ENCODE results near the gene RIMS1. TPM values are rescaled to one million over a fixed set of nuclear protein-coding genes. Genes with fewer than 3 reads are reported as not detected.
"Not testable (repeated sequence)": the region's sequence is repeated elsewhere in the genome, so short reads cannot be mapped to it uniquely, and the experiment has no call there.

The RIMS1 gene
- total RNA-seq, 1 donor from 2014 or later = not detected

DNA sequence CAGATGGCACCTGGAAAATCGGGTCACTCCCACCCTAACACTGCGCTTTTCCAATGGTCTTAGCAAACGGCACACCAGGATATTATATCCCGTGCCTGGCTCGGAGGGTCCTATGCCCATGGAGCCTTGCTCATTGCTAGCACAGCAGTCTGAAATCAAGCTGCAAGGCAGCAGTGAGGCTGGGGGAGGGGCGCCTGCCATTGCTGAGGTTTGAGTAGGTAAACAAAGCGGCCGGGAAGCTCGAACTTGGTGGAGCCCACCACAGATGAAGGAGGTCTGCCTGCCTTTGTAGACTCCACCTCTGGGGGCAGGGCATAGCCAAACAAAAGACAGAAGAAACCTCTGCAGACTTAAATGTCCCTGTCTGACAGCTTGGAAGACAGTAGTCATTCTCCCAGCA, 120.2 kb downstream of the RIMS1 start:
- H3K36me3 Mint-ChIP-seq (ENCODE audit: low read depth); H3K4me1 Mint-ChIP-seq (ENCODE audit: low read depth); H3K9me3 Mint-ChIP-seq; H3K4me3 Mint-ChIP-seq (ENCODE audit: low read depth); H3K27ac Mint-ChIP-seq; intact Hi-C loops (cut with micrococcal nuclease); DNase-seq (ENCODE audit: low spot score); H3K27me3 Mint-ChIP-seq (ENCODE audit: low read depth): not testable (repeated sequence)

DNA sequence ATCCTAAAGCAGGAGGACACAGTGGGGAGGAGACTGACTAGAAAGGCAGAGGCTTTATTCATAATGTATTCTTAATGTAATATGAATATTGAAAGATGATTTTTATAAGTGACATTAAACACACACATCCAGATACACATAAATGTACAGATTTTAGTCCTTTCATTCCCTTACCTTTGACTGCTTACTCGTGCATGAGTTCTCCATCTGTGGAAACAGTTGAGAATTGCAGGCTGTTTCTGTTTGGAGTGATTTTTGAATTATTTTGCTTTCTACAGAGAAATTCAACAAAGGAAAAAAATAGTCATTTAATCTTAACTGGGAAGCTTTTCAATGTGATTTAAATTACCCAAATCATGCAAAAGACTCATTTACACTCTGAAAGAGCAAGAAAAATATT, 136.5 kb downstream of the RIMS1 start:
- no peaks in the 10 kb centered on the region for H3K36me3 Mint-ChIP-seq (ENCODE audit: low read depth)
- H3K9me3 Mint-ChIP-seq = no peaks in the 10 kb centered on the region
- no peak overlapping the region for H3K27ac Mint-ChIP-seq
- H3K4me1 Mint-ChIP-seq (ENCODE audit: low read depth) = no peaks in the 10 kb centered on the region
- H3K4me3 Mint-ChIP-seq (ENCODE audit: low read depth) = no peak overlapping the region
- no peaks in the 10 kb centered on the region for H3K27me3 Mint-ChIP-seq (ENCODE audit: low read depth)
- no peak for DNase-seq (ENCODE audit: low spot score)
- intact Hi-C loops (cut with micrococcal nuclease) = no loop called here

DNA sequence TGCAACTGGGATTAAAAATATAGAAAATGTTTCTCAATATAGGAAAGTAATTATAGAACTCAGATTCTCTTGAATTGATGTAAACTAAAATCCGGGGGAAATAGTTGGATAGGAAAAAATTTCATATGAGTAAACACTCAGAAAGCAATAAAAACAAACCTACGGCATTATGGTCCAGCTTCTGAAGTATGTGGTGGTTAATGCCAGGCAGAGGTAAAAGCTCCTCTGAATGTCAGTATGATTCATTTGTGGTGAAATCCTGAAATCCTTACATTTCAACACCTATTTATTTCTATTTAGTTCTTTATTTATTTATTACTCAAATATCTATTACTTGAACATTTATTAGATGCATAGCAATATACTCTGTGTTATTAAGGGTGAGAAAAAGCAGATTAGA, 145.1 kb downstream of the RIMS1 start:
- Mint-ChIP-seq H3K9me3 (no peaks in the 10 kb centered on the region), H3K4me3 (ENCODE audit: low read depth) (no peak overlapping the region), H3K36me3 (ENCODE audit: low read depth) (no peaks in the 10 kb centered on the region), H3K4me1 (ENCODE audit: low read depth) (no peaks in the 10 kb centered on the region), H3K27ac (no peak overlapping the region), H3K27me3 (ENCODE audit: low read depth) (no peaks in the 10 kb centered on the region)
- no peak for DNase-seq (ENCODE audit: low spot score)
- intact Hi-C loops (cut with micrococcal nuclease) = no loop called here

DNA sequence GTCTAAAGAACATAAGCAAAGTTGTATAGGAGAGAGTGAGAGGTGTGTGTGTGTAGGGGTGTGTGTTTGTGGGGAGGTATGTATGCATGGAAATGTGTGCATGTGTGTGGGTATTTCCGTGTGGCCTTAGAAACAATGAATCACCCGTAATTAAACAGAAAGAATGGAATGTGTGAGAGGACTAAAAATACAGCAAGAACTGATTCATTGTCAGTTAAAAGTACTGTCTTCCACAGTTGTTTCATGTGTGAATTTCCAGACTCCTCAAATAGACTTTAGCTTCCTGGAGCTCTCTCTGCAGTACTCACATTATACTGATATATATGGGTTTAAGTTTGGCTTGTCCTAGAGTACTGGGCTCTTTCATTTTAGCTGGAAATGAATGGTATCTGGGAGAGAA, 145.7 kb downstream of the RIMS1 start:
- Mint-ChIP-seq H3K27me3 (ENCODE audit: low read depth) (no peaks in the 10 kb centered on the region), H3K9me3 (no peaks in the 10 kb centered on the region), H3K4me3 (ENCODE audit: low read depth) (no peak overlapping the region), H3K4me1 (ENCODE audit: low read depth) (no peaks in the 10 kb centered on the region), H3K27ac (no peak overlapping the region), H3K36me3 (ENCODE audit: low read depth) (no peaks in the 10 kb centered on the region)
- intact Hi-C loops (cut with micrococcal nuclease) = no loop called here
- no peak for DNase-seq (ENCODE audit: low spot score)

DNA sequence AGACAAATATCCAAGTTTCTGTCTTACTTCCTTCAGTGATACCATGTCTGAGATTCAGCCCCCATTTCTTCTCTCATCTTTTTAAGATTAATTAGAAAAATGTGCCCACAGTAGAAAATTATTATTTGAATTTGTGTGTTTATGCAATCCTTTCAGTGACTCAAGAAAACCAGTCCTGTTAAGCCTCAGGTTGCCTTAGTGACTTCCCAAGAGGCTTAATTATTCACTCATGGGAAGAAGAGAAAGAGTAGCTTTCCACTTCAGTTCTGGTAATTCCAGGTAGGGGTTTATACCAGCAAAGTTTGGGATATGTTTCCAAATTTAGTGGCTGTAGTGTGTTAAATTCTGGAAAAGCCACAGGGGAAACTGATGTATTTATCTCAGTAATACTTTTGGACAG, 149.1 kb downstream of the RIMS1 start:
- DNase-seq (ENCODE audit: low spot score) = no peak
- Mint-ChIP-seq H3K36me3 (ENCODE audit: low read depth) (no peaks in the 10 kb centered on the region), H3K4me3 (ENCODE audit: low read depth) (no peak overlapping the region), H3K27me3 (ENCODE audit: low read depth) (no peaks in the 10 kb centered on the region), H3K9me3 (no peaks in the 10 kb centered on the region), H3K27ac (no peak overlapping the region), H3K4me1 (ENCODE audit: low read depth) (no peaks in the 10 kb centered on the region)
- intact Hi-C loops (cut with micrococcal nuclease) = no loop called here

DNA sequence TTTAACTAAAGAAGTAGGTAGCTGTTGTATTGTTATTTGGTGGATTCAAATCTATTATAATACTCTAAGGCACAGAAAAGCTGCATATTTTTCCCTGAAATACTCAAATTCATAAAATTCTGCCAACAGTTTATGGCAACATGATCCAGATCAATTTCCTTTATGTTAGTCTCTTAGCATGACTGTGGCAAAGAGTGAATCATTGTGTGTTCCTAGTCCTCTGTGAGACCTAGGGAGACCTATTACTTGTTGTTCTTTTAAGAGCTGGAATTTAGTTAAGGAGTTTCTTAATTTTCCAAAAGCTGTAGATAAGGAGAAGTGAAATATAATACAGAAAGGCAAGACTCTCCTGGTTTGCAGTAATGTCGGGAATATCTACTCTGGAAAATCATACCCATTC, 149.6 kb downstream of the RIMS1 start:
- Mint-ChIP-seq H3K9me3 (no peaks in the 10 kb centered on the region), H3K4me3 (ENCODE audit: low read depth) (no peak overlapping the region), H3K4me1 (ENCODE audit: low read depth) (no peaks in the 10 kb centered on the region), H3K36me3 (ENCODE audit: low read depth) (no peaks in the 10 kb centered on the region), H3K27ac (no peak overlapping the region), H3K27me3 (ENCODE audit: low read depth) (no peaks in the 10 kb centered on the region)
- no peak for DNase-seq (ENCODE audit: low spot score)
- intact Hi-C loops (cut with micrococcal nuclease) = no loop called here

DNA sequence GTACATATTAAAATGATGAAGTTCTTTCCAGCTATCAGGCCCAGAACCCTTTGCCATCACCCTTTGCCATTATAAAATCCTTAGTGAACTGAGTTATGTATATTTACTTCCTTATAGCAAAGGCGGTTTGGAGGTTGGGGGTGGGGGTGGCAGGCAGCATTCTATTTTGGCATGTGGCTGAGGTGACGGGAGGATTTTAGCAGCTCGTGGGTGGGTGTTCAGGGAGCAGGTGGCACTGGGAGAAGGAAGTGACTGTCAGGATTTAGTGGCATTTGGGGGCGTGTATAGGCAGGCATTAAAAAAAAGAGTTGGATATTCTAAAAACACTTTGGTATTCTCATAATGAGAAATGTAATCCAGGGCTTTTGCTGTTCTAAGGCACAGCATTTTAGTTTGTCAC, 150.7 kb downstream of the RIMS1 start:
- Mint-ChIP-seq H3K4me3 (ENCODE audit: low read depth) (no peak overlapping the region), H3K9me3 (no peaks in the 10 kb centered on the region), H3K27ac (no peak overlapping the region), H3K36me3 (ENCODE audit: low read depth) (no peaks in the 10 kb centered on the region), H3K4me1 (ENCODE audit: low read depth) (no peaks in the 10 kb centered on the region), H3K27me3 (ENCODE audit: low read depth) (no peaks in the 10 kb centered on the region)
- intact Hi-C loops (cut with micrococcal nuclease) = no loop called here
- no peak for DNase-seq (ENCODE audit: low spot score)

DNA sequence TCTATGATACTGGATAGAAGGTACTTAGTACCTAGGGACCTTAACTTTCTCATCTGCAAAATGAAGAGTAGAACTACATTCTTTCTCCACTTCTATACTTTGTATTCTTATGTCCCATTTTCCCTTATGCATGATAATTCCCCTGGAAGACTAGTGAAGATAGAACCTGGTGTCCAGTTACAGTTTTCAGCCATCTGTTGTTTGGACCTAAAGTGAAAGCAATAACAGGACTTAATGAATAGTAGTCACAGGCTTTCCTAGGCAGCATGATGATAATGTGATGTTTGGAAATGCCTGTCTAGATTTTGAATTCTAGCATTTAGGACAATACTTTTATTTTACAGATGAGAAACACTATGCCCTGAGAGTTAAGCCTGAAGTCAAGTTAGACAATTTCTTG, 153.8 kb downstream of the RIMS1 start:
- Mint-ChIP-seq H3K27me3 (ENCODE audit: low read depth) (no peaks in the 10 kb centered on the region), H3K4me1 (ENCODE audit: low read depth) (no peaks in the 10 kb centered on the region), H3K9me3 (no peaks in the 10 kb centered on the region), H3K36me3 (ENCODE audit: low read depth) (no peaks in the 10 kb centered on the region), H3K4me3 (ENCODE audit: low read depth) (no peak overlapping the region), H3K27ac (no peak overlapping the region)
- intact Hi-C loops (cut with micrococcal nuclease) = no loop called here
- DNase-seq (ENCODE audit: low spot score) = no peak

DNA sequence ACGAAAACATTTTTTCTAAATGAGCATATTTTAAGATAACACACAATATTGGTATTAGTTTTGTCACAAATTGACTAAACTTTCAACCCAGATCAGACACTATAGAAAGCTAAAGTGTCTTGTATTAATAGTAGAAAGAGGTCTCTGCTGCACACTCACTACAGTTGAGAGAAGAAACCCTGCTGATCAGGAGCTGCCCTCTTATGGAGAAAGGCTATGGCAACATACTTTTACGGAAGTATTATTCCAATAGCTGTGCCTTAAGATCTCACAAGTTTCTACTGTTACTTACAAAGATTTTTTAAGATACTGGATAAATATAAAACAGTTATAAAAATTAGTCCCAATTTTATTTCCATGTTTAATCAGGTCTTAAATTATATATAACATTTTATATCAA, 155.7 kb downstream of the RIMS1 start:
- no peaks in the 10 kb centered on the region for H3K27me3 Mint-ChIP-seq (ENCODE audit: low read depth)
- no peak overlapping the region for H3K4me3 Mint-ChIP-seq (ENCODE audit: low read depth)
- intact Hi-C loops (cut with micrococcal nuclease) = no loop called here
- no peaks in the 10 kb centered on the region for H3K9me3 Mint-ChIP-seq
- H3K27ac Mint-ChIP-seq = no peak overlapping the region
- H3K36me3 Mint-ChIP-seq (ENCODE audit: low read depth) = no peaks in the 10 kb centered on the region
- DNase-seq (ENCODE audit: low spot score) = no peak
- no peaks in the 10 kb centered on the region for H3K4me1 Mint-ChIP-seq (ENCODE audit: low read depth)

DNA sequence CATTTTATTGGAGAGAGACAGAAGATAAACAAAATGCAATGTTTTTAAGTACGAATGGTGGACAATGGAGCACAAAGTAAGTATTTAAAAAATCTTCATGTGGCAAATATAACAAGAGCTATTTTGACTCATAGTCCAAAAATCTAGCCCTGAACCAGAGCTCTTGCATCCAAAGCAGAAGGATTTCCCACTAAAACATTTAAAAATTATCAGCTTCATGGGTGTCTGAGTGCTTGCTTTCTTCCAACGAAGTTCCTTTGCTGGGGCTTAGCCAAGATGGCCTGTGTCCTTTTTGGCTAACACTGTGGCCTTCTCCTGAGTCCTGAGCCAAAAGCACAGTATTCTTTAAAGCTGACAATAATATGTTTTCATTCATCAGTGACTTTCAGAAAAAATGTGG, 161.7 kb downstream of the RIMS1 start:
- intact Hi-C loops (cut with micrococcal nuclease) = no loop called here
- H3K36me3 Mint-ChIP-seq (ENCODE audit: low read depth) = no peaks in the 10 kb centered on the region
- no peak overlapping the region for H3K27ac Mint-ChIP-seq
- DNase-seq (ENCODE audit: low spot score) = no peak
- no peaks in the 10 kb centered on the region for H3K27me3 Mint-ChIP-seq (ENCODE audit: low read depth)
- no peak overlapping the region for H3K4me3 Mint-ChIP-seq (ENCODE audit: low read depth)
- H3K9me3 Mint-ChIP-seq = no peaks in the 10 kb centered on the region
- no peaks in the 10 kb centered on the region for H3K4me1 Mint-ChIP-seq (ENCODE audit: low read depth)

DNA sequence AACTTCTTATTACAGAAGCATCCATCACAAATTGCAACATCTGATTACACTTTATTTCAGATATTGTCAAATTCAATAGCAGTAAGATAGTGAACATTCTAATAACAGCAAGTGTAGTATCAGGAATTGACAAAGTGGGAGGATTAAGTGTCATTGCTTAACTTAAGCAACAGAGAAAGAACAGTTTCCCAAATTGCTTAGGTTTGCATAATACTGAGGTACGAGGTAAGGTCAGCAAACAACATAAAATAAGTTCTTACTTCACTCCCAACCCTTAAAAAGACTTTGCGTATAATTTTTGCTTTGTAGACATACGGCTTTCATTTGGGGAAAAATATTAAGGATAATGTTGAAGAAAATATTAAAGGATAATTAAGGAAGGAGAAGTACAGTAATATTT, 163.0 kb downstream of the RIMS1 start:
- intact Hi-C loops (cut with micrococcal nuclease) = no loop called here
- Mint-ChIP-seq H3K4me1 (ENCODE audit: low read depth) (no peaks in the 10 kb centered on the region), H3K9me3 (no peaks in the 10 kb centered on the region)

DNA sequence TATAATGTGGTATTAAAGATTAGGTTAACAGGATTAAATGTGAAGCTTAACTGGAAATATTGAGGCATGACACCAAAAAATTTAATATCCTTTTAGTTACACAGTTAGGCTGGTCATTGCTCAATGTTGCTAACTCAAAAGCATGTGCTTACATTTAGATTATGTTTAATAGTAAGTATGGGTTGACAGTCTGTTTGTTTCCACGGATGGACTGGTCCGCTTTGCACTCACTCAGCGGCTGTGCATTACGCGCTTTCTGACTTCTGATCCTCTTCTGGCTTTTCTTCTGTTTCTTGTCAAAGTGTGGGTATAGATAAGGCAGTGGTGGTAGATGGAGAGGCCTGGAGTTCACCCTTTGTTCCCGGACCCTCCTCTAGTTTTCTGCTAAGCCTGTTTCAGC, 174.9 kb downstream of the RIMS1 start:
- Mint-ChIP-seq H3K27ac (no peak overlapping the region), H3K4me1 (ENCODE audit: low read depth) (no peaks in the 10 kb centered on the region), H3K27me3 (ENCODE audit: low read depth) (no peaks in the 10 kb centered on the region), H3K4me3 (ENCODE audit: low read depth) (no peak overlapping the region), H3K9me3 (no peaks in the 10 kb centered on the region), H3K36me3 (ENCODE audit: low read depth) (no peaks in the 10 kb centered on the region)
- DNase-seq (ENCODE audit: low spot score) = no peak
- intact Hi-C loops (cut with micrococcal nuclease) = no loop called here

More for the DNA sequence above, 163.0 kb downstream of the RIMS1 start:
- no peaks in the 10 kb centered on the region for H3K36me3 Mint-ChIP-seq (ENCODE audit: low read depth)
- no peak overlapping the region for H3K27ac Mint-ChIP-seq
- no peaks in the 10 kb centered on the region for H3K27me3 Mint-ChIP-seq (ENCODE audit: low read depth)
- no peak for DNase-seq (ENCODE audit: low spot score)
- H3K4me3 Mint-ChIP-seq (ENCODE audit: low read depth) = no peak overlapping the region

DNA sequence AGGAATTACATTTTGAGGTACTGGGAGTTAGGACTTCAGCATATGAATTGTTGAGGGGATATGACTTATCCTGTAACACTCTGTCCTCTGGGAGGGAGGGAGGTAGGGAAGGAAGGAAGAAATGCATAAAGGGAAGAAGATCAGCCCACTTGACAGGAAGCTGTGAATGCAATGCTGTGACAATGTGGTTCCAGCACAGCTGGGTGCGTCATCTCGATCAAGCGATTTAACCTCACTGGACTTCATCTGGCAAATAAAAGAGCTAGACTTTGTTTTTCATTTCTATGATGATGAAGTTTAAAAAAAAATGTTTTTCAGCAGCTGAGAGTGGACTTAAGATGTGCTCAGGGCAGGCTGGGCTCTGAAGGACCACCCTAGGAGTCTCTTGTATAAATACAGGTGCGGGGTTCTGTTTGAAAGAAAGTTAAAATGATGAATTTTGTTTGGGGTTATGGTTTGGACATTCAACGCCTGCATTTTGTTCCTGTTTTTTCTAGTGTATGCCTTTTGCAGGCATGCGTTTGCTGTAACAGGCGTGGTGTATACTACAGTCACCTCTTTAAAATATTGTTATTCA, 178.1 kb downstream of the RIMS1 start:
- H3K9me3 Mint-ChIP-seq = no peaks in the 10 kb centered on the region
- intact Hi-C loops (cut with micrococcal nuclease) = no loop called here

DNA sequence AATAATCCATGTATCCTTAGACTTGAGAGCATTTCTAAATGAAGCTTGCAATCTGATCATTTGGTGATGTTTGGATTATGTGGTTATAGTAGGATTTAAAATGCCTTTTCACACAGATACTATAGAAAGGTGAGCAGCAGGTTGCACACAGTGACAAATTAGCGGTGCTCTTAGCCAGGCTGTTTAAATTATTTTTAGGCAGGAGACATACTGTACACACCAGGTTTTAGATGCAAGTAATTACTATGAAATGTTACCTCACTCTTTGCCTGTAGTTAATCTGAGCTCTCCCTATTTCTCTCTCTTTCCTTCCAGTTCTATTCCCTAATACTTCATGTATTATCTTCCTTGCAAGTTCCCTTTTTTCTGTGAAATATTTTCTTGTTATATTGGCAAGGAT, 191.7 kb downstream of the RIMS1 start:
- DNase-seq (ENCODE audit: low spot score) = no peak
- no peaks in the 10 kb centered on the region for H3K27me3 Mint-ChIP-seq (ENCODE audit: low read depth)
- no peak overlapping the region for H3K27ac Mint-ChIP-seq
- H3K4me3 Mint-ChIP-seq (ENCODE audit: low read depth) = no peak overlapping the region
- intact Hi-C loops (cut with micrococcal nuclease) = no loop called here
- H3K9me3 Mint-ChIP-seq = no peaks in the 10 kb centered on the region
- no peaks in the 10 kb centered on the region for H3K4me1 Mint-ChIP-seq (ENCODE audit: low read depth)
- no peaks in the 10 kb centered on the region for H3K36me3 Mint-ChIP-seq (ENCODE audit: low read depth)

More for the DNA sequence above, 178.1 kb downstream of the RIMS1 start:
- no peaks in the 10 kb centered on the region for H3K4me1 Mint-ChIP-seq (ENCODE audit: low read depth)
- H3K4me3 Mint-ChIP-seq (ENCODE audit: low read depth) = no peak overlapping the region
- DNase-seq (ENCODE audit: low spot score) = no peak
- no peaks in the 10 kb centered on the region for H3K27me3 Mint-ChIP-seq (ENCODE audit: low read depth)
- no peak overlapping the region for H3K27ac Mint-ChIP-seq
- no peaks in the 10 kb centered on the region for H3K36me3 Mint-ChIP-seq (ENCODE audit: low read depth)

Data from activated T-helper 2 cell treated with anti-CD3 and anti-CD28 coated beads, Interferon-gamma antibody, Interleukin-2, Interleukin-4, amounts not matched to agents 10 μg/mL and 5 μg/mL and 100 μg/mL, durations not matched to agents 14 hours and 24 hours and 36 hours (primary cell).